Superior temporal gyrus (tissue), 1 donor: Measurements from ENCODE around the gene ZNF469.
A peak's percentile ranks its signal among the peaks of the same experiment; 100 is the strongest.

ENCODE experiments used
- DNase-seq: peaks from one replicate; pipeline ENCODE4 v3.0.0-alpha.2; 2016; ENCODE audit errors: extremely low spot score

The ZNF469 gene

DNA sequence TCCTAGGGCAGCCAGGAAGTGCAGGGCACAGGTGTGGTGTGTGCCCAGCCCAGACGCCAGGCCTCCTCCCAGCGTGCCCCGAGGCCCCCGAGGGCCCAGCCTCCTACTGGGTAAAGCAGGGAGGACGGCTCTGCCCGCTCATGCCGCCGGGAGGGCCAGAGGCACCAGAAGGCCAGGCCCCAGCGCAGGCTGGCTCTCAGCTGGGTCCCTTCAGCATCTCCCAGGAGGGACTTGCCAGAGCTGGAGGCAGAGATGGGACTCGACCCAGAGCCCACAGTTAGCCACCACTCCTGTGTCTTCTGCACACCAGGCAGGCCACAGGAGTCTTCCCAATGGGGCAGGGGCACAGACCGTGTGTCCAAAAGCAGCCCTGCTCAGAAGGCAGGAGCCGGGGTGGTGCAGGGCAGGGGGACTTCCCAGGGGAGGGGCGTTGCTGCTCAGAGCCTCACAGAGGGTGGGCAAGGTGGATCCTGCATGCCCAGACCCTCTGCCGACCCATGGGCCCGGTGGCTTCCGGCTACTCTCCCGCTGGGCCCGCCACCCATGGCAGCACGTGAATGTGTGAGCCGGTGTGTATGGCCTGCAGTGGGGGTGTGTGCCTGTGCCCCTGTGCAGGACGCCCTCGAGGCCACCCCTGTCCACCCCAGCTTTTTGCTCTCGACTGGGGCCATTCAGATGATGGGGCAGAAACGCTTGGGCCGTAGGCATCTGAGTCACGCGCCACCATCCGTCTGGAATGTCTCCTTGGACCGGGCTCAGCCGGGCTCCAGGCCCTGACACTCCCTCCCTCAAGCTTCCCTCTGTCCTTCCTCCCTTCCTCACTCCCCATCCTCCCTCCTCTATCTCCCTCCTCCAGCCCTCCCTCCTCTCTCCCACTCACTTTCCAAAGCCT is 5.7 kb upstream of the ZNF469 start:
- no peak for DNase-seq

GRCh38 chr16:88377961-88378360 is 4.8 kb upstream of the ZNF469 start:
- DNase-seq: no peak

DNA sequence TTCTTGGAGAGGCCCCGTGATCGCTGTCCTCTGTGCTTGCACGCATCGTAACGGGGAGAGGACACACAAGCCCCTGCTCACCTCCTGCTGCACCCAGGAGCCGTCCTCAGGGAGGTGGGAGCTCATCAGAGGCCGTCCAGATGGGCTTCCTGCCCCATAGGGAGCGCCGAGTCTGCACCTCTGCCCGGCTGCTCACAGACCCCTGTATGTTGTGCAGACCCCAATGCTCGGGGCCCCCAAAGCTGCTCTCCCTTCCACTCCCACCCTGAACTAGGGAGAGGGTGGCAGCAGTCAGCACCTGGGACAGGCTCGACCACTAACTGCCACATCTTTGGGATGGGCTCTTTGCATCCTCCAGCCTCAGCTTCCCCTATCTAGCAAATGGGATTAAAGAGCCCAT is 4.4 kb upstream of the ZNF469 start:
- DNase-seq: no peak

- no peak for DNase-seq
These were observed 3.7 kb upstream of the ZNF469 start for GRCh38 chr16:88378836-88379693.

- no peak for DNase-seq
These were observed 3.1 kb upstream of the ZNF469 start for GRCh38 chr16:88379694-88380040.

DNA sequence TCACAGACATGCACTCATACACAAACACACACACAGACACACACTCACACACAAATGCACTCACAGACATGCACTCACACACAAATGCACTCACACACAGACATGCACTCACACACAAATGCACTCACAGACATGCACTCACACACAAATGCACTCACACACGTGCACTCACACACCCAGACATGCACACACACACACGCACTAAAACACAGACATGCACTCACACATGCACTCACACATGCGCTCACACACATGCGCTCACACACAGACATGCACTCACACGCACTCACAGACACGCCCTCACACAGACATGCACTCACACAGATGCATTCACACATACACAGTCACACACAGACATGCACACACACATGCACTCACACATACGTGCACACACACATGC is 2.7 kb upstream of the ZNF469 start:
- DNase-seq: no peak

DNA sequence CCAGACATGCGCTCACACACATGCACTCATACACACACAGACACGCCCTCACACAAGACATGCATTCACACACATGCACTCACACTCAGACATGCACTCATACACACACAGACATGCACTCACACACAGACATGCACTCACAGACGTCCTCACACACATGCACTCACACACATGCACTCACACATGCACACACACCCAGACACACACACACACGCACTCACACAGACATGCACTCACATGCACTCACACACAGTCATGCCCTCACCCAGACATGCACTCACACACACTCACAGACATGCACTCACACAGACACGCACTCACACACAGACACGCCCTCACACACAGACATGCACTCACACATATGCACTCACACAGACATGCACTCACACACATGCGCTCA is 2.1 kb upstream of the ZNF469 start:
- DNase-seq: no peak

DNA sequence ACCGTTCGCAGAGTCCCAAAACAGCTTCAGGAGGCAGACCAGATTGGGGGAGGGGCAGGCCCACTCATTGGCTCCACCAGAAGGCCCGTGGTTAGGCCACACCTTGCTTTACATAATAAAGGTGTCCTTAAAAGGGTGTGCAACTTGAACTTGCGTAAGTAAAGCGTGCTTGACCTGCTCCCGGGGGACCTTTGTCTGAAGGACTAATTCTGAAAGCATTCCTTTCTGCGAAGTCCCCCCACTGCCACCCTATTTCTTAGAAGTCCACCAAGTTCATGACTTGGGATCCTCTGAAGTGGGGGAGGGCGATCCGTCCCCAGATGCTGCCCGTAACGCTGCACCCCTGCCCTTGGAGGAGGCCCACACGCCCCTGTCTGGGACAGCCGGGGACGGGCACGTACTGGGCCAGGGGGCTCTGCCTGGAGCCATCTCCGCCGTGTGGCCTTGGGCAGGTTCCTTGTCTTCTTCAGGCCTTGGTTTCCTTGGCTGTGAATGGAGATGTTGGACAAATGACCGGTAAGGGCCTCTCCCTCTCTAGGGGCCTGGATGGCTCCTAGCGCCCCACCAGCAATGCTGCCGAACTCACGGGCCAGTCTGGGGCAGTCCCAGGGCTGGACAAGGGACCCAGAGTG is 823 bp upstream of the ZNF469 start:
- no peak for DNase-seq

GRCh38 chr16:88383401-88384221 is 852 bp downstream of the ZNF469 start:
- peak; percentile 31 for DNase-seq

DNA sequence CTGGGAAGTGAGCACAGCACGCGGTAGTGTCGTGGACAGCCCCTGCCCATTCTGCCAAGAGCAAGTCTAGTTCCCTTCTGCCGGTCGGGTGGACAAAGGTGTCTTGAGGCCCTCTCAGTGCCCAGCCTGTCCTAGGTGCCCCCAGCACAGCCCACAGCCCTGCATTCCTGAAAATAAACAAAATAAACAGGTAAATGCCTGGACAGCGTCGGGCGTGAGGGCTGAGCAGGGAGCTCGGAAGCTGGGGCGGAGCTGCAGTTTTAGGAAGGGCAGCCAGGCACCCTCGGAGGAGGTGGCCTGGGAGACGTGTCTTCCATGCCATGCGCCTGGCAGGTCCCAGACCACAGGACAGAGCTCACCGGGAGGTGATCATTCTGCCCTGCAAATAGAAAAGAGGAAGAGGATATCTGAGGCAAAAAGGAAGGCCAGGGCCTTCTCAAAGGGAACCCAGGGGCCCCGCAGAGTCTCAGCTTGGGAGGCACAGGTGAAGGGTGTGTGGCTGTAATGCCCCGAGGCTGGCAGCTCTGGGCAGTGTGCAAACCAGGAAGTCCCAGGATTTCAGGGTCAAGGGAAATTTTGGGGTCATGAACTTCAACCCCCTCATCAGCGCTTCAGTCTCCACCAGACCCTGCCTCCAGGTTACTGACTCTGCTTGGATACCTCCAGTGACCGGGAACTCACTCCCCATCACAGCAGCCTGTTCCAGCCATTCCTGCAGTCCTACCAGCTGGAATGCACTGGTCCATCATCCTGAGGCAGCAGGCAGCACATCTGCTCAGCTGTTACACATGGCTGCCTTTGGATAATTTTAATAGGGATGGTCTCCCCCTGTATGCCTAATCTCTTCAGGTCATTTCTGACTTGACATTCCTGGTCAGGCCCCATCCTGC is 1.7 kb downstream of the ZNF469 start:
- no peak for DNase-seq

DNA sequence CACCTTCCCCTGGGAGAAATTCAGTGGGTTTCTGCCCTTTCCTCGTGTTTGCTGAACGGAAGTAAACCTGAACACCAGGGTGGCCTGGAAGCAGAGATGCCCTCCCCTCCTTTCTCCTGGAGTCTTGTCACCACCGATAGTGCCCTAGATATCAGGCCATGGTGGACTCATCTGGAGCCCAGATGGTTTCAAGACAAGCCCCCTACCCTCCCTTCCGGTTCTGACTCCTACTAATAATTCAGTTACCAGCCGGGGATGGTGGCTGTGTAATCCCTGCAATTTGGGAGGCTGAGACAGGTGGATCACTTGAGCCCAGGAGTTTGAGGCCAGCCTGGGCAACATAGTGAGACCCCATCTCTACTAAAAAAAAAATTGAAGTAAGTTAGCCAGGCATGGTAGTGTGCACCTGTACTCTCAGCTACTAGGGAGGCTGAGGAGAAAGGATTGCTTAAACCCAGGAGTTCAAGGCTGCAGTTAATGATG is 2.4 kb downstream of the ZNF469 start:
- DNase-seq: no peak

DNA sequence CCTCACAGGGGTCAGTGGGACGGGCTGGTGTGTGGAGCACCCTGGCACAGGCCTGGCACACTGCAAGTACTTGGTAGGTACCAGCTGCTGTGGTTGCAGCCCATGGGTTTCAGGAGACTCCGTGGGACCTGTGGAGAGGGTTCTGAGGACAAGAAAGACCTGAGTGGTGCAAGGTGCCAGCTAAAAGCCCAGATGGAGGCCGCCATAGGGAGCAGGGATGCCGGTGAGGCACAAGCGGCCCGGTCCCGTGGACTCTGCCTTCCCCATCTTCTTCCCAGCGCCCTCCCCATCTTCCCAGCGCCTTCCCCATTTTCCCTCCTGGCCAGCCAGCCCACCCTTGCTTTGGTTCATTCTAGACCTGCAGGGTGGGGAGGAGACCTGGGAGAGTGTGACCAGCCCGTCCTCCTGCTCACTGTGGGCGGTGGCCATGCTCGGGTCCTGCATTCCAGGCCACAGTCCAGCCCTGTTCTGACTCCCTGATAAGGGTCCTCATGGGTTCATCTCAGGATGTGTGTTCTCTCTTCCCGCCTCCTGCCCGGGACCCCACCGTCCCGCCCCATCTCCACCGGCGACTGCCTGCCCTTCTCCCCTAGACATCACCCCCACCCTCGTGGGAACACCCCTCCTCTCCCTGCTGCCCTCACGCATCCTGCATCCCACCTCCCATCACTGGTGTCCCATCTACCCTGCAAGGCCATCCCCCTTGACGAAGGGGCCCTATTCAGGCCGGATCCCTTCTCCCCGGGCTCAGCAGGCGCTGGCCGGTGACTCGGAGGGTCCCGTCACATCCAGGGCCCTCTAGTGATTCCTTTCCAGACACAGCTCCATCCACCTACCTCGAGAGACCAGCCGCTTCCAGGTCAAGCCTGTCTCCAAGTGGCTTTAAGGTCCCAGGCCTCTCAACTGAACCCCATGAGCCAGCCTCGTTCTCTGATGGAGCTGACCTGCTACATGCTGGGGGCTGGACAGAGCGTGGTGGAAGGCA is 3.4 kb downstream of the ZNF469 start:
- no peak for DNase-seq

DNA sequence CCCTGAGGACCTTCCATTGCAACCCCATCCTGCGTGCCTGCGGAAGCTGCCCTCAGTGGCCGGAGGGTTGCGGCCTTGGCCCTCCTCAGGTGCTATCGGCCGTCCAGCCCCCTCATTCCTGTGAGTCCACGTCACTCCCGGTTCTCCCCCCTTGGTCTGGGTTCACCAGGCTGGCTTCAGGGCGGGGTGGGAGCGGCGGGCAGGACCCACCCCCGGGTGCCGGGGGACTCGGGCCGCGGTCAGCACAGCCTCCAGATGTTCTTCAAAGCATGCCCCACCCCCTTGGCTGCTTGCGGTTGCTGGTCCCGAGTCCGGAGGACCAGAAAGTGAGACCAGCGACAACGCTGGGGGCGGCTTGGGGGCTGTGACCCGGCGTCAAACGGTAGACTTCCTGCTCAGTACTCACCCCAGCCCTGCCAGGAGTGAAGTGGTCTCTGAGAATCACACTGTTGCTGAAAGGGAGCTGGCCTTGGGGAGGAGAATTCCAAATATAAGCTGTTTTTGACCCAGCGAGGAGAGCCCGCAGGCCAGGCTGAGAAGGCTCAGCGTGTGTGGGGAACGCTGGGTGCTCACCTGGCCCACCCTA is 4.5 kb downstream of the ZNF469 start:
- no peak for DNase-seq

DNA sequence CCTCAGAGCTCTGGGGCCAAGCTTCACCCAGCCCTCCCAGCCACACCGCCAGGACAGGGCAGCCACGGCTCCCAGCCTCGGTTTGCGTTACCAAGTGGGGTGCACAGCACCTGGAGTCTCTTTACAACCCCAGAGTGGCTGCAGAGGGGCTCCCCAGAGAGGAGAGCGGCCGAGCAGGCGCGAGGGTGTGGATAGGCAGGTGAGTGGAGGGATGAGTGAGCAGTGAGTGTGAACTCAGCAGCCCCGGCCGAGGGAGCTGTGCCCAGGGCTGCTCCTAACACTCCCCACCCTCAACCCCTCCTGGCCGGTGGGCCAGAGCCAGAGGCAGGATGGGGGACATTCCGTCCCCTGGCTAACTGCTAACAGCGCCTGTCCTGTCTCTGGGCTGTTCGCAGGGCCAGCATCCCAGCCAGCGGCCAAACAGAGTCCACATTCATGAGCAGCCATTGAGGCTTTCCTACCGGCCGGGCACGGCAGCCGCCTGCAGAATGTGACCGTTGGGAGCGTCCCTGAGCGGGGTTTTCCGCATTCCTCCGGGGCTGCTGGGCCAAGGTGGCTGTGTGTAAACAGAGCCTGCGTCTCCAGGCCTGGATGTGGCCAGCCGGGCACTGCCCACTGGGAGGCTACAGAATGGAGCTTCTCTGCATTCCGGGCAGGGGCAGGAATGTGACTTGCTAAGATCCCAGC is 5.3 kb downstream of the ZNF469 start:
- DNase-seq: peak; percentile 33

- DNase-seq: no peak
These were observed 6.4 kb downstream of the ZNF469 start for GRCh38 chr16:88389191-88389590.

DNA sequence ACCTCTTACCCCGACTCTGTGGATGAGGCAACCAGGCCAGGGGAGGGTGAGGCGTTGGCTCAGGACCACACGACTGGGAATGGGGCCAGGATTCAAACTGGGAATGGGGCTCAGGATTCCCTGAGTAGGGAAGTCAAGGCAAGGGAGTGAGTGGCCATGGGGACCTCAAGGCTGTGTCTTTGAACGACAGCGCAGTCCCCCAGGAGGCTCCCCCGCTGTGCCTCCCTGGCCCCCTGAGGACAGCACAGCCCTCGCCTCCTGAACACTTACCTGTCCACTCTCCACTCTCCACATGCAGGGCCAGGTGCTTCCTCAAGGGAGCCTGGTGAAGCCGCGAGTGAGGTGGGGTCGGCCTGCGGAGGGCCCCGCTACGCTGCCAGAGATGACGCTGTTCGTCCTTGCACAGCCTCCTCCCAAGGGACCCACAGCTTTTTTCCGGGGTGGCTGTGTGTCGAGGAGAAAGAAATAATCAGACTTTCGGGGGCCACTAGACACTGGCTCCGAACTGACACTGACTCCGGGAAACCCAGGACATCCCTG is 6.9 kb downstream of the ZNF469 start:
- DNase-seq: no peak

DNA sequence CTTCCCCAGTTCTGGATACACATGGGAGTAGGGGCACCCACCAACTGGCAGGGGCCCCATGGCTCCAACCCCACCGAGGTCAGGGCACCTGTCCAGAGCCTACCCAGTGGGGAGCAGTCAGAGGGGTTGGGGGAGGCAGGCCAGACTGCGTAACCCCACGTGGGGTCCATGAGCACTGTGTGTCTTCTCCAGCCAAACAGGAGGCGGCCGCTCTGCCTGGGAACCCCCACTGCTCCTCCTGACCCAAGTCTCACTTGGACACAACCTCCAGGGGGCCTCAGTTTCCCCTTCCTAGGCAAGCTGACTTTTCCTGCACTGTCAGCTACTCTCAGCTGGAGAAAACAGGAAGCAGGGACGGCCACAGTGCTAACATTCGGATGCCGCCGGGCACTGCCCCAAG is 7.5 kb downstream of the ZNF469 start:
- no peak for DNase-seq

GRCh38 chr16:88390735-88391134 is 8.0 kb downstream of the ZNF469 start:
- no peak for DNase-seq
